GM23338 (cell line): ENCODE measurements around the gene ANKS1B. TPM values are rescaled to one million over a fixed set of nuclear protein-coding genes. Genes with fewer than 3 reads are reported as not detected.

Source experiments
- ATAC-seq: fragments of 200-7000 bp; cut with Tn5 transposase; 3 replicates; pipeline ENCODE4 v1.9.1; 2020
- DNase-seq: peaks from one replicate; pipeline ENCODE4 v3.0.0-alpha.2; 2015; ENCODE audit warnings: low spot score
- H2AFZ ChIP-seq: fragments of 200-600 bp; sonication (generic); 2 replicates; pipeline ENCODE4 v1.8.0; 2016; ENCODE audit warnings: antibody characterized with exemption, mild to moderate bottlenecking, moderate library complexity
- H3F3A ChIP-seq: fragments of 200-600 bp; sonication (generic); replicated peaks from 2 replicates; pipeline ENCODE4 v1.8.0; 2017; ENCODE audit warnings: antibody characterized with exemption, mixed run types, low read depth
- H3K27ac ChIP-seq: fragments of 200-600 bp; sonication (generic); 2 replicates; pipeline ENCODE4 v1.6.1; 2016; ENCODE audit warnings: low read depth
- H3K27me3 ChIP-seq: fragments of 200-600 bp; sonication (generic); 2 replicates; pipeline ENCODE4 v1.8.0; 2016; ENCODE audit warnings: mild to moderate bottlenecking, mixed run types, moderate library complexity; ENCODE audit not compliant: insufficient read depth
- H3K36me3 ChIP-seq: fragments of 200-600 bp; sonication (generic); 2 replicates; pipeline ENCODE4 v1.8.0; 2016; ENCODE audit warnings: mild to moderate bottlenecking; ENCODE audit not compliant: insufficient read depth
- H3K4me1 ChIP-seq: fragments of 200-600 bp; sonication (generic); 2 replicates; pipeline ENCODE4 v1.8.0; 2016; ENCODE audit warnings: mild to moderate bottlenecking, moderate library complexity; ENCODE audit not compliant: insufficient read depth
- H3K4me2 ChIP-seq: fragments of 200-600 bp; sonication (generic); 2 replicates; pipeline ENCODE4 v1.7.1; 2017; ENCODE audit warnings: mixed run types
- H3K4me3 ChIP-seq: fragments of 200-600 bp; sonication (generic); 2 replicates; pipeline ENCODE4 v1.6.1; 2016; ENCODE audit warnings: mixed run types
- H3K79me2 ChIP-seq: fragments of 200-600 bp; sonication (generic); replicated peaks from 2 replicates; pipeline ENCODE4 v1.8.0; 2017; ENCODE audit warnings: mild to moderate bottlenecking; ENCODE audit not compliant: insufficient read depth
- H3K9me2 ChIP-seq: fragments of 200-600 bp; sonication (generic); 2 replicates; pipeline ENCODE4 v1.8.0; 2017; ENCODE audit not compliant: insufficient read depth
- H4K20me1 ChIP-seq: fragments of 200-600 bp; sonication (generic); replicated peaks from 2 replicates; pipeline ENCODE4 v1.8.0; 2017; ENCODE audit warnings: mild to moderate bottlenecking; ENCODE audit not compliant: insufficient read depth
- H3K27ac Mint-ChIP-seq: 2 replicates; pipeline ENCODE4 v1.8.0; 2020; ENCODE audit warnings: inconsistent platforms, mild to moderate bottlenecking, moderate library complexity, mixed read lengths
- H3K27me3 Mint-ChIP-seq: 3 replicates; pipeline ENCODE4 v1.8.0; 2022; ENCODE audit warnings: low read depth, mild to moderate bottlenecking, moderate library complexity, mixed read lengths, inconsistent platforms; ENCODE audit not compliant: insufficient read depth, poor library complexity
- H3K36me3 Mint-ChIP-seq: 3 replicates; pipeline ENCODE4 v1.8.0; 2021; ENCODE audit warnings: low read depth, mild to moderate bottlenecking, inconsistent platforms, moderate library complexity, mixed read lengths
- H3K4me1 Mint-ChIP-seq: 3 replicates; pipeline ENCODE4 v1.8.0; 2020; ENCODE audit warnings: mild to moderate bottlenecking, inconsistent platforms, mixed read lengths
- H3K4me3 Mint-ChIP-seq: 3 replicates; pipeline ENCODE4 v1.8.0; 2021; ENCODE audit warnings: moderate library complexity, mild to moderate bottlenecking, inconsistent platforms, mixed read lengths
- H3K9me3 Mint-ChIP-seq: 3 replicates; pipeline ENCODE4 v1.8.0; 2020; ENCODE audit warnings: moderate library complexity, mild to moderate bottlenecking, inconsistent platforms, mixed read lengths
- CREB1 ChIP-seq: fragments of 250-450 bp; sonication (Bioruptor Pico); IDR thresholded peaks from 2 replicates; pipeline ENCODE4 v1.5.0; 2020; ENCODE audit warnings: low read depth, mild to moderate bottlenecking, moderate library complexity
- EZH2 ChIP-seq: fragments of 200-600 bp; sonication (generic); IDR thresholded peaks from one replicate; pipeline ENCODE4 v1.8.0; 2017; ENCODE audit warnings: antibody characterized with exemption, mild to moderate bottlenecking, low read depth; ENCODE audit not compliant: unreplicated experiment
- EZH2phosphoT487 ChIP-seq: fragments of 200-600 bp; sonication (generic); IDR thresholded peaks from one replicate; pipeline ENCODE4 v1.8.1; 2018; ENCODE audit warnings: antibody characterized with exemption; ENCODE audit not compliant: unreplicated experiment
- JUNB ChIP-seq: IDR thresholded peaks from one replicate; pipeline ENCODE4 v1.6.1; 2016; ENCODE audit warnings: antibody characterized with exemption; ENCODE audit not compliant: unreplicated experiment
- NANOG ChIP-seq: IDR thresholded peaks from 2 replicates; pipeline ENCODE4 v1.6.1; 2016; ENCODE audit warnings: antibody characterized with exemption, borderline replicate concordance
- STAT1 ChIP-seq: IDR thresholded peaks from one replicate; pipeline ENCODE4 v1.6.1; 2016; ENCODE audit warnings: antibody characterized with exemption; ENCODE audit not compliant: unreplicated experiment
- ZNF114 ChIP-seq: fragments of 250-450 bp; sonication (Bioruptor Pico); IDR thresholded peaks from 2 replicates; pipeline ENCODE4 v1.5.0; 2020; ENCODE audit warnings: mild to moderate bottlenecking, moderate library complexity
- ZNF331 ChIP-seq: fragments of 250-450 bp; sonication (Bioruptor Pico); IDR thresholded peaks from 2 replicates; pipeline ENCODE4 v1.5.0; 2020; ENCODE audit warnings: low read depth, mild to moderate bottlenecking, moderate library complexity
- polyA plus RNA-seq: library from polyadenylated mRNA; unstranded; fragments of >200 nt; fragmentation: Nextera tagmentation; extraction: Ambion mirVana; gene quantifications from 2 replicates; pipeline ENCODE4 v1.2.1, GENCODE V29; 2016
- total RNA-seq: library from RNA; depleted of rRNA; stranded (reverse); fragments of >200 nt; shearing (Covaris generic); gene quantifications from 2 replicates; pipeline ENCODE4 v1.2.3, GENCODE V29; 2014
- TF ChIP-seq, protein P1 (sequence below): IDR thresholded peaks from 2 replicates; pipeline ENCODE4 v1.6.1; 2016; ENCODE audit warnings: antibody characterized with exemption
- TF ChIP-seq, protein P2 (sequence below): fragments of 250-450 bp; sonication (Bioruptor Pico); IDR thresholded peaks from 2 replicates; pipeline ENCODE4 v1.5.0; 2020; ENCODE audit warnings: mild to moderate bottlenecking, moderate library complexity
- TF ChIP-seq, protein P3 (sequence below): IDR thresholded peaks from one replicate; pipeline ENCODE4 v1.6.1; 2018; ENCODE audit warnings: antibody characterized with exemption; ENCODE audit not compliant: unreplicated experiment
- TF ChIP-seq, protein P4 (sequence below), 2 experiments: fragments of 200-600 bp in 1 of 2; sonication (generic) in 1 of 2; conservative IDR thresholded peaks; 2 replicates each; pipeline versions ENCODE4 v1.5.1 to v1.6.1; 2016 to 2017; ENCODE audit warnings: antibody characterized with exemption in 2 of 2, low read depth in 2 of 2, mild to moderate bottlenecking in 2 of 2, moderate library complexity in 1 of 2

ANKS1B gene
- total and polyA plus RNA-seq, 2 experiments from 2014 or later = 4.3 to 5.8 TPM

DNA sequence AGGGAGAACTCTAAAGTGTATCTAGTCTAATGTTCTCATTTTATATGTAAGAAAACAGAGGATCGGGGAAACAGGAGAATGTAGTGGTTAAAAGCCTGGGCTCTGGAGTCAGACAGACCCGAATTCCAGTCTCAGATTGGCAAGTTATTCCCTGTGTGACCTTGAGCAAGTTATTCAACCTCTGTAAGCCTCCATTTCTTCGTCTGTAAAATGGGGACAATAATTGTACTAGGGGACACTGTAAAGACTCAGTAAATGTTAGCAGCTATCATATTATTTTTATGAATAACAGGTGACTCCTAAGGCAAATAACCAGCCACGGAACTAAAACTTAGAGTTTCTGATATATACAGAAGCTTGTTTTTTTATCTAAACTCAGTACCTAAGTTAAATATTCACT lies 1187.5 kb downstream of the ANKS1B start:
- H3F3A ChIP-seq = no peaks in the 10 kb centered on the region
- no peaks in the 10 kb centered on the region for H3K4me1 ChIP-seq
- H3K27ac ChIP-seq = no peak overlapping the region
- no peaks in the 10 kb centered on the region for H3K9me2 ChIP-seq
- no peak overlapping the region for H3K27ac Mint-ChIP-seq
- H3K36me3 ChIP-seq = no peaks in the 10 kb centered on the region
- no peaks in the 10 kb centered on the region for H3K79me2 ChIP-seq
- no peak overlapping the region for H3K4me2 ChIP-seq
- H4K20me1 ChIP-seq = no peaks in the 10 kb centered on the region
- H3K4me3 ChIP-seq = no peak overlapping the region
- H3K27me3 Mint-ChIP-seq = no peaks in the 10 kb centered on the region
- no peak overlapping the region for H3K4me3 Mint-ChIP-seq
- no peaks in the 10 kb centered on the region for H3K27me3 ChIP-seq
- H3K9me3 Mint-ChIP-seq = no peaks in the 10 kb centered on the region
- DNase-seq (no peak), ATAC-seq (no peak)
- no peak overlapping the region for H2AFZ ChIP-seq
- TF ChIP-seq NANOG = no peak
- TF ChIP-seq CREB1 (CRISPR knock-in tag) = no peak
- no peak for TF ChIP-seq ZNF114
- TF ChIP-seq, protein P1, sequence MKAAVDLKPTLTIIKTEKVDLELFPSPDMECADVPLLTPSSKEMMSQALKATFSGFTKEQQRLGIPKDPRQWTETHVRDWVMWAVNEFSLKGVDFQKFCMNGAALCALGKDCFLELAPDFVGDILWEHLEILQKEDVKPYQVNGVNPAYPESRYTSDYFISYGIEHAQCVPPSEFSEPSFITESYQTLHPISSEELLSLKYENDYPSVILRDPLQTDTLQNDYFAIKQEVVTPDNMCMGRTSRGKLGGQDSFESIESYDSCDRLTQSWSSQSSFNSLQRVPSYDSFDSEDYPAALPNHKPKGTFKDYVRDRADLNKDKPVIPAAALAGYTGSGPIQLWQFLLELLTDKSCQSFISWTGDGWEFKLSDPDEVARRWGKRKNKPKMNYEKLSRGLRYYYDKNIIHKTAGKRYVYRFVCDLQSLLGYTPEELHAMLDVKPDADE = no peak
- TF ChIP-seq, protein P2, sequence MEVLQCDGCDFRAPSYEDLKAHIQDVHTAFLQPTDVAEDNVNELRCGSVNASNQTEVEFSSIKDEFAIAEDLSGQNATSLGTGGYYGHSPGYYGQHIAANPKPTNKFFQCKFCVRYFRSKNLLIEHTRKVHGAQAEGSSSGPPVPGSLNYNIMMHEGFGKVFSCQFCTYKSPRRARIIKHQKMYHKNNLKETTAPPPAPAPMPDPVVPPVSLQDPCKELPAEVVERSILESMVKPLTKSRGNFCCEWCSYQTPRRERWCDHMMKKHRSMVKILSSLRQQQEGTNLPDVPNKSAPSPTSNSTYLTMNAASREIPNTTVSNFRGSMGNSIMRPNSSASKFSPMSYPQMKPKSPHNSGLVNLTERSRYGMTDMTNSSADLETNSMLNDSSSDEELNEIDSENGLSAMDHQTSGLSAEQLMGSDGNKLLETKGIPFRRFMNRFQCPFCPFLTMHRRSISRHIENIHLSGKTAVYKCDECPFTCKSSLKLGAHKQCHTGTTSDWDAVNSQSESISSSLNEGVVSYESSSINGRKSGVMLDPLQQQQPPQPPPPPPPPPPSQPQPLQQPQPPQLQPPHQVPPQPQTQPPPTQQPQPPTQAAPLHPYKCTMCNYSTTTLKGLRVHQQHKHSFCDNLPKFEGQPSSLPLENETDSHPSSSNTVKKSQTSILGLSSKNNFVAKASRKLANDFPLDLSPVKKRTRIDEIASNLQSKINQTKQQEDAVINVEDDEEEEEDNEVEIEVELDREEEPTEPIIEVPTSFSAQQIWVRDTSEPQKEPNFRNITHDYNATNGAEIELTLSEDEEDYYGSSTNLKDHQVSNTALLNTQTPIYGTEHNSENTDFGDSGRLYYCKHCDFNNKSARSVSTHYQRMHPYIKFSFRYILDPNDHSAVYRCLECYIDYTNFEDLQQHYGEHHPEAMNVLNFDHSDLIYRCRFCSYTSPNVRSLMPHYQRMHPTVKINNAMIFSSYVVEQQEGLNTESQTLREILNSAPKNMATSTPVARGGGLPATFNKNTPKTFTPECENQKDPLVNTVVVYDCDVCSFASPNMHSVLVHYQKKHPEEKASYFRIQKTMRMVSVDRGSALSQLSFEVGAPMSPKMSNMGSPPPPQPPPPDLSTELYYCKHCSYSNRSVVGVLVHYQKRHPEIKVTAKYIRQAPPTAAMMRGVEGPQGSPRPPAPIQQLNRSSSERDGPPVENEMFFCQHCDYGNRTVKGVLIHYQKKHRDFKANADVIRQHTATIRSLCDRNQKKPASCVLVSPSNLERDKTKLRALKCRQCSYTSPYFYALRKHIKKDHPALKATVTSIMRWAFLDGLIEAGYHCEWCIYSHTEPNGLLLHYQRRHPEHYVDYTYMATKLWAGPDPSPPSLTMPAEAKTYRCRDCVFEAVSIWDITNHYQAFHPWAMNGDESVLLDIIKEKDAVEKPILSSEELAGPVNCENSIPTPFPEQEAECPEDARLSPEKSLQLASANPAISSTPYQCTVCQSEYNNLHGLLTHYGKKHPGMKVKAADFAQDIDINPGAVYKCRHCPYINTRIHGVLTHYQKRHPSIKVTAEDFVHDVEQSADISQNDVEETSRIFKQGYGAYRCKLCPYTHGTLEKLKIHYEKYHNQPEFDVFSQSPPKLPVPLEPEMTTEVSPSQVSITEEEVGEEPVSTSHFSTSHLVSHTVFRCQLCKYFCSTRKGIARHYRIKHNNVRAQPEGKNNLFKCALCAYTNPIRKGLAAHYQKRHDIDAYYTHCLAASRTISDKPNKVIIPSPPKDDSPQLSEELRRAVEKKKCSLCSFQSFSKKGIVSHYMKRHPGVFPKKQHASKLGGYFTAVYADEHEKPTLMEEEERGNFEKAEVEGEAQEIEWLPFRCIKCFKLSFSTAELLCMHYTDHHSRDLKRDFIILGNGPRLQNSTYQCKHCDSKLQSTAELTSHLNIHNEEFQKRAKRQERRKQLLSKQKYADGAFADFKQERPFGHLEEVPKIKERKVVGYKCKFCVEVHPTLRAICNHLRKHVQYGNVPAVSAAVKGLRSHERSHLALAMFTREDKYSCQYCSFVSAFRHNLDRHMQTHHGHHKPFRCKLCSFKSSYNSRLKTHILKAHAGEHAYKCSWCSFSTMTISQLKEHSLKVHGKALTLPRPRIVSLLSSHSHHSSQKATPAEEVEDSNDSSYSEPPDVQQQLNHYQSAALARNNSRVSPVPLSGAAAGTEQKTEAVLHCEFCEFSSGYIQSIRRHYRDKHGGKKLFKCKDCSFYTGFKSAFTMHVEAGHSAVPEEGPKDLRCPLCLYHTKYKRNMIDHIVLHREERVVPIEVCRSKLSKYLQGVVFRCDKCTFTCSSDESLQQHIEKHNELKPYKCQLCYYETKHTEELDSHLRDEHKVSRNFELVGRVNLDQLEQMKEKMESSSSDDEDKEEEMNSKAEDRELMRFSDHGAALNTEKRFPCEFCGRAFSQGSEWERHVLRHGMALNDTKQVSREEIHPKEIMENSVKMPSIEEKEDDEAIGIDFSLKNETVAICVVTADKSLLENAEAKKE (CRISPR knock-in tag) = no peak
- TF ChIP-seq ZNF331 (CRISPR knock-in tag) = no peak
- no peak for TF ChIP-seq JUNB
- TF ChIP-seq, protein P3, sequence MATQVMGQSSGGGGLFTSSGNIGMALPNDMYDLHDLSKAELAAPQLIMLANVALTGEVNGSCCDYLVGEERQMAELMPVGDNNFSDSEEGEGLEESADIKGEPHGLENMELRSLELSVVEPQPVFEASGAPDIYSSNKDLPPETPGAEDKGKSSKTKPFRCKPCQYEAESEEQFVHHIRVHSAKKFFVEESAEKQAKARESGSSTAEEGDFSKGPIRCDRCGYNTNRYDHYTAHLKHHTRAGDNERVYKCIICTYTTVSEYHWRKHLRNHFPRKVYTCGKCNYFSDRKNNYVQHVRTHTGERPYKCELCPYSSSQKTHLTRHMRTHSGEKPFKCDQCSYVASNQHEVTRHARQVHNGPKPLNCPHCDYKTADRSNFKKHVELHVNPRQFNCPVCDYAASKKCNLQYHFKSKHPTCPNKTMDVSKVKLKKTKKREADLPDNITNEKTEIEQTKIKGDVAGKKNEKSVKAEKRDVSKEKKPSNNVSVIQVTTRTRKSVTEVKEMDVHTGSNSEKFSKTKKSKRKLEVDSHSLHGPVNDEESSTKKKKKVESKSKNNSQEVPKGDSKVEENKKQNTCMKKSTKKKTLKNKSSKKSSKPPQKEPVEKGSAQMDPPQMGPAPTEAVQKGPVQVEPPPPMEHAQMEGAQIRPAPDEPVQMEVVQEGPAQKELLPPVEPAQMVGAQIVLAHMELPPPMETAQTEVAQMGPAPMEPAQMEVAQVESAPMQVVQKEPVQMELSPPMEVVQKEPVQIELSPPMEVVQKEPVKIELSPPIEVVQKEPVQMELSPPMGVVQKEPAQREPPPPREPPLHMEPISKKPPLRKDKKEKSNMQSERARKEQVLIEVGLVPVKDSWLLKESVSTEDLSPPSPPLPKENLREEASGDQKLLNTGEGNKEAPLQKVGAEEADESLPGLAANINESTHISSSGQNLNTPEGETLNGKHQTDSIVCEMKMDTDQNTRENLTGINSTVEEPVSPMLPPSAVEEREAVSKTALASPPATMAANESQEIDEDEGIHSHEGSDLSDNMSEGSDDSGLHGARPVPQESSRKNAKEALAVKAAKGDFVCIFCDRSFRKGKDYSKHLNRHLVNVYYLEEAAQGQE = no peak
- TF ChIP-seq EZH2 = no peak
- no peak for TF ChIP-seq EZH2phosphoT487
- TF ChIP-seq STAT1 = no peak
- TF ChIP-seq, protein P4, sequence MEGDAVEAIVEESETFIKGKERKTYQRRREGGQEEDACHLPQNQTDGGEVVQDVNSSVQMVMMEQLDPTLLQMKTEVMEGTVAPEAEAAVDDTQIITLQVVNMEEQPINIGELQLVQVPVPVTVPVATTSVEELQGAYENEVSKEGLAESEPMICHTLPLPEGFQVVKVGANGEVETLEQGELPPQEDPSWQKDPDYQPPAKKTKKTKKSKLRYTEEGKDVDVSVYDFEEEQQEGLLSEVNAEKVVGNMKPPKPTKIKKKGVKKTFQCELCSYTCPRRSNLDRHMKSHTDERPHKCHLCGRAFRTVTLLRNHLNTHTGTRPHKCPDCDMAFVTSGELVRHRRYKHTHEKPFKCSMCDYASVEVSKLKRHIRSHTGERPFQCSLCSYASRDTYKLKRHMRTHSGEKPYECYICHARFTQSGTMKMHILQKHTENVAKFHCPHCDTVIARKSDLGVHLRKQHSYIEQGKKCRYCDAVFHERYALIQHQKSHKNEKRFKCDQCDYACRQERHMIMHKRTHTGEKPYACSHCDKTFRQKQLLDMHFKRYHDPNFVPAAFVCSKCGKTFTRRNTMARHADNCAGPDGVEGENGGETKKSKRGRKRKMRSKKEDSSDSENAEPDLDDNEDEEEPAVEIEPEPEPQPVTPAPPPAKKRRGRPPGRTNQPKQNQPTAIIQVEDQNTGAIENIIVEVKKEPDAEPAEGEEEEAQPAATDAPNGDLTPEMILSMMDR (conservative IDR thresholded peaks at IDR 0.05; ENCODE audit: low read depth in 2 of 2) = no peak
- H3K36me3 Mint-ChIP-seq = no peaks in the 10 kb centered on the region
- peaks cover 18% of the 10 kb centered on the region for H3K4me1 Mint-ChIP-seq
